Measurements from ENCODE around the gene KIAA0586. TPM values are rescaled to one million over a fixed set of nuclear protein-coding genes. Genes with fewer than 3 reads are reported as not detected.

The KIAA0586 gene
- total and polyA plus RNA-seq, 9 of the 15 experiments (the other 6 are each of a cell fraction or from before 2014, with no cell fraction given) = 11.2 to 30.9 (median 22.6) TPM

- TF ChIP-seq CUX1 (CRISPR knock-in tag; IDR thresholded peaks at IDR 0.05) (no peak), SUPT5H (IDR thresholded peaks at IDR 0.05) (no peak), RFX1 (IDR thresholded peaks at IDR 0.05) (no peak), E2F3 (CRISPR knock-in tag; IDR thresholded peaks at IDR 0.05) (no peak)
These were observed 18.8 kb upstream of the KIAA0586 start (continued) for GRCh38 chr14:58408681-58409215.

- Histone ChIP-seq H3K4me1 (replicated peaks in 1 of 2; ENCODE audit: control insufficient read depth in 2 of 2, insufficient read depth in 2 of 2, low read length in 2 of 2) (no peaks in the 10 kb centered on the region; a peak in 1 of 5 replicates), H3K4me2 (ENCODE audit: insufficient read depth, low read length) (no peak overlapping the region), H3K79me2 (ENCODE audit: control insufficient read depth, insufficient read depth, low read length) (peaks cover 44% of the 10 kb centered on the region), H3K27ac (ENCODE audit: extremely low read depth, low read depth, low read length) (no peak overlapping the region), H2AFZ (ENCODE audit: low read depth, low read length) (no peak overlapping the region), H3K36me3 (ENCODE audit: control insufficient read depth, insufficient read depth, low read length) (peaks cover 80% of the 10 kb centered on the region), H3K9ac (ENCODE audit: insufficient read depth in 1 of 2, low read depth in 2 of 2, low read length in 2 of 2) (no peak overlapping the region), H3K9me3 (replicated peaks; ENCODE audit: control insufficient read depth, insufficient read depth, low read depth, low read length) (no peaks in the 10 kb centered on the region; the same call in none of the 2 replicates), H3K9me1 (ENCODE audit: control insufficient read depth, insufficient read depth, low read length) (no peaks in the 10 kb centered on the region), H4K20me1 (replicated peaks; ENCODE audit: control insufficient read depth, insufficient read depth, low read length) (no peaks in the 10 kb centered on the region), H3K4me3 (no peak overlapping the region), H3K27me3 (ENCODE audit: control insufficient read depth in 2 of 2, insufficient read depth in 2 of 2, low read length in 2 of 2) (no peaks in the 10 kb centered on the region)
- FAIRE-seq = peak; percentile 56
- TF ChIP-seq HNRNPLL (IDR thresholded peaks at IDR 0.05; ENCODE audit: low read depth, low read length, poor library complexity, severe bottlenecking) (no peak), POLR3G (IDR thresholded peaks at IDR 0.05; ENCODE audit: extremely low read depth, insufficient read length, insufficient replicate concordance) (no peak), KLF16 (IDR thresholded peaks at IDR 0.05) (no peak), PKNOX1 (IDR thresholded peaks at IDR 0.05) (peak; percentile 48; the same call in 1 of the 2 replicates), MEIS2 (IDR thresholded peaks at IDR 0.05; ENCODE audit: partially characterized antibody) (peak; percentile 51)
- ATAC-seq = peak; percentile 82
- BruUV-seq (replicated peaks) = no TSS peak
- intact Hi-C loops (cut with micrococcal nuclease) (no loop called here), in situ Hi-C loops (cut with MboI) (no loop called here)
- CTCF ChIA-PET (ENCODE audit: low intra/inter-chr PET ratio) = no interaction called here
- peak in 2 of 4 experiments; percentile 22 to 36 for DNase-seq (ENCODE audit: extremely low read depth in 1 of 4, low spot score in 3 of 4)
- 100% methylated on average over 1 of the region's 1 CpG for WGBS (ENCODE audit: insufficient coverage, low coverage, missing lambda C conversion rate)
- POLR2A ChIA-PET = no interaction called here
These were observed 12.7 kb upstream of the KIAA0586 start for GRCh38 chr14:58414845-58415244.
